SK-N-MC (cell line): Measurements from ENCODE around the gene ACMSD.

Source experiments
- EZH2 ChIP-seq: fragments of 200-600 bp; sonication (generic); IDR thresholded peaks from one replicate; pipeline ENCODE4 v1.6.1; 2017; ENCODE audit warnings: antibody characterized with exemption
- FOXP2 ChIP-seq: optimal IDR thresholded peaks from 2 replicates; pipeline ENCODE3; 2011; ENCODE audit warnings: mild to moderate bottlenecking, moderate library complexity; ENCODE audit not compliant: insufficient read depth; ENCODE audit errors: extremely low read length, control extremely low read depth
- POLR2AphosphoS5 ChIP-seq: IDR thresholded peaks from 2 replicates; pipeline ENCODE4 v1.6.1; 2012; ENCODE audit warnings: mild to moderate bottlenecking, low read depth, low read length, borderline replicate concordance

GRCh38 chr2:134792186-134792585 lies 46.2 kb upstream of the ACMSD start:
- TF ChIP-seq POLR2AphosphoS5 (no peak), EZH2 (no peak), FOXP2 (no peak)
